Measurements from ENCODE around the gene PRDM2.

Gene PRDM2

DNA sequence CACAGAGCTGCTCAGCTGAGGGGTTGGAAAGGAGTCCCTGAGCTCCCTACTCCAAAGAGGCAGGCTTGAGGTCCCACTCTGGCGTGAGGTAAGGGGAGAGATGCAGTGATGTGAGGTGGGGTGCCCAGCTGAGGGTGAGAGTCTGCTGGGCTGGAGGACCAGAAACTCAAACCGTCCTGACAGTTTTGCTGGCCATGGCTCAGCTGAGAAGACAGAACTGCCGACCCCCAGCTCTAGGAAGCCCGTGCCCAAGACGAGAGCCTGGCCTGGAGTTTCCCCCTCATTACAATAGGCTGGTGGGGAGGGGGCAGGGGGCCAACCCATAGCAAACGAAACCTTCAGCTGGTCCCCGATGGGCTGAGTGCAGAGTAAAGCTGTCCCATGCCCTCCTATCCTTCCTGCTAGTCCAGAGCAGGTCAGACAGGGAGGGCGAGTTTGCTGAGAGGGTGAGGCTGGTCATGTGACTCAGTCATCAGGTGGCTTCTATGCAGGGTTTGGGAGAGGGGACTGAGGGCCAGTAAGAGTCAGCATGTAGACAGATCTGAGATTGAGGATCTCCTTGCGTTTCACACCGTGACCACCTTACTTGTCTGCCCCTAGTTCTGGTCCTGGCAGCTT lies 129.3 kb downstream of the PRDM2 start:
- no peak for FAIRE-seq

DNA sequence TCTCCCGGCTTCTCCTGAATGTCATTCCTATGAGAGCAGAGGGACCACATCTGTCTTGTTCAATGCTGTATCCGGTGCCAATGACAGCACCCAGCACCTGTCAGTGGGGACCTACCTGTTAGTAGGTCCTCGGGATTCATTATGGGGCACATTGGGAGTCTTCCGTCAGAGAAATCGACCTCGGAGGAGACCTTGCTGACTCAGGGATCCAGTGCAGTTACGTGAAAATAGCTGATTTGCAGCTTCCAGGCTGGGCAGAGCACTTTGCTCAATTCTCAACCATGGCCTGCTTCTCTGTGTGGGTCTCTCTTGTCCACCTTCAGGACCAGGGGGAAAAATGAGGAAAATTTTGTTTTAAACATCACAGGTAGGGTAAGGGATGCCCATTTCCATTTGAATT lies 130.2 kb downstream of the PRDM2 start:
- DNase-seq (ENCODE audit: extremely low spot score, insufficient read length, low read depth) (no peak), FAIRE-seq (no peak)

More for the DNA sequence above, 129.3 kb downstream of the PRDM2 start:
- DNase-seq (ENCODE audit: extremely low spot score, insufficient read length, low read depth) = no peak

DNA sequence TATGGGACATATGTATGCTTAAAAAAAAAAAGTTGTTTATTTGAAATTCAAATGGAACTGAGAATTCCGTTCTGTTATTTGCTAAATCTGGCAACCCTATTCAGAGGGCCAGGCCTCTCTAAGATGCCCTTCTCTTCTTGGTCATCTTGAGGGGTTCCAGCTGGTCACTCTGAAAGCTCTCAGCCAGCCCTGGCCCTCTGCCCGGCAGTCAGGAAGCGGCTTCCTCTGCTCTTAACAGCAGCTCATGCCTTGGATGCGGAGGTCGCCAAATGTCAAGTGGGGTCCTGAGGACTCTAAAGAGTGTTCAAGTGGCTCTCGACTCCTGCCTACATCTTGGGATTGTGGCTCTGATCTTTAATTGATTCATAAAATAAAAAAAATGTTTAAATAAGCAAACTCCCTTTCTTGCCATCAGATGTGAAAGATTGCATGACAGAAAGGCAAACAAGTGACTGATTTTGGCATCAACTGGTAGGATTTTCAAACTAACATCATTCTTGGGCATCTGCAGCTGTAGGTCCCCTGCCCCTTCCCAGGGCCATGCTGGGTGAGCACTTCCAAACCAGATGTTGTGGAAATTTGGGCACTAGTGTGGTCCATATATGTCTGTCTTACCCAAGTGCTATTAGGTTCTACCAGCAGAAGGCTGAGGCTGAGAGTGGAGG lies 130.8 kb downstream of the PRDM2 start:
- no peak for FAIRE-seq
- DNase-seq (ENCODE audit: extremely low spot score, insufficient read length, low read depth) = no peak

DNA sequence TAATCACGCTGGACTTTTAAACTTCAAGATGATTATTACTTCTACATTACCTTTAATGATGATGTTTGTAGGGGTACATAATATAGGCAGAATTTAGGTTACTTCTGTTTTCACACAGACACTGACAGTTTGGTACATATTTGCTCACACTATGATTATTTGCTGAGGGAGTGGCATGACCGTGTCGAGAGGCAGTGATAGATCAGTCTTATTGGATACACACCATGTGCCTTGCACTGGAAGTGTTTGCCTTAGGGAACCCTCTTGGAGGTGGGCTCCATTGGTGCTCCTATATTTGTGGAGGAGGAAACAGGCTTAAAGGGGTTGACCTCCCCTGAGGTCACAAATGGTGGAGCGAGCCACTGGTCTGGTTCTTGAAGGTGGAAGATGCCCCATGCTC lies 132.1 kb downstream of the PRDM2 start:
- no peak for FAIRE-seq
- no peak for DNase-seq (ENCODE audit: extremely low spot score, insufficient read length, low read depth)

DNA sequence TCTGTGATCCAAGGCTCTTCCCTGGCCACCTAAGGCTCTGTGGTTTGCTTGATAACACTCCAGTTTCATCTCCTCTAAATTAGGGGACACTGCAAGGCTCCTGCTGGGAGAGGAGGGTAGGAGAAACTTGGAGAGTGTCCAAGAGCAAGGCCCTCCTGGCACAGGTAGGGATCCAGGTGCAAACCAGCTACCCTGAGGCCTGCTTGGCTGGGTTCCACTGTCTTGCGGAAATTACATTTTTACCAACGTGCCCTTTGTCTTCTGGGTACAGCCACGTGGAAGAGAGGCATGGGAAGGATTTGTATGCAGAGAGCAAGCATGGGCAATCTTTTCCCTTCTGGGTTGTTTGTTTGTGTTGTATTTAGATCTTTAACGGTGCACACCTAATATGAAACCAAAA lies 132.5 kb downstream of the PRDM2 start:
- no peak for FAIRE-seq
- no peak for DNase-seq (ENCODE audit: extremely low spot score, insufficient read length, low read depth)

DNA sequence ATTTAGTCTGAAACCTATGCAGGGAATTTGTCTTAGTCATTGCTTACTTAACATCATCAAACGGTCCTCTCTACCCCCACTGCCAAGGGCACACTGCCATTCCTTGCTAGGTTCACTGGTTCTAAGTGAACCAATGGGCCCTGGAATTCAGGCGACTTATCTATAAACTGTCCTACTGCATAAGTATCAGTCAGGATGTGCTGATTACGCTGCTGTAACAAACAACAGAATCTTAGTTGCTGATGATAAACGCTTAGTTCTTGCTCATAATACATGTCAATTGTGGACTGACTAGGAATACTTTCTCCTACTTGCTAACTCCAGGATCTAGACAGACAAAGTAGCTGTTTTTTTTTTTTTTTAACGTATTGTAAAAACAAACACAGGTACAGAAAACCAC lies 136.1 kb downstream of the PRDM2 start:
- no peak for FAIRE-seq
- DNase-seq (ENCODE audit: extremely low spot score, insufficient read length, low read depth) = no peak

DNA sequence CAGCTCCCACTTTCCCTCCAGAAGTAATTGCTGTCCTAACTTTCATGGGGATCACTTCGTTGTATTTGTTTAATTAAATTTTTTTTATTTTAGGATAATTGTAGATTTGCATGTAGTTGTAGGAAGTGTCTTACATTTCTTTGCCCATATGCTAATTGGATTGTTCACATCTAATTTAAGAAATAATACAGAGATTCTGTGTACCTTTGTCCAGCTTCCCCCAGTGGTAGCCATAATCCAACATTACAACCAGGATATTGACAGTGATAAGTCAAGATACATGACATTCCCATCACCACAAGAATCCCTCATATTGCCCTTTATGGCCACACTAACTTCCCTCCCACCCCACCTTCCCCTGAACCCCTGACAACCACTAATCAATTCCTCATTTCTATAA lies 136.6 kb downstream of the PRDM2 start:
- DNase-seq (ENCODE audit: extremely low spot score, insufficient read length, low read depth) (no peak), FAIRE-seq (no peak)

DNA sequence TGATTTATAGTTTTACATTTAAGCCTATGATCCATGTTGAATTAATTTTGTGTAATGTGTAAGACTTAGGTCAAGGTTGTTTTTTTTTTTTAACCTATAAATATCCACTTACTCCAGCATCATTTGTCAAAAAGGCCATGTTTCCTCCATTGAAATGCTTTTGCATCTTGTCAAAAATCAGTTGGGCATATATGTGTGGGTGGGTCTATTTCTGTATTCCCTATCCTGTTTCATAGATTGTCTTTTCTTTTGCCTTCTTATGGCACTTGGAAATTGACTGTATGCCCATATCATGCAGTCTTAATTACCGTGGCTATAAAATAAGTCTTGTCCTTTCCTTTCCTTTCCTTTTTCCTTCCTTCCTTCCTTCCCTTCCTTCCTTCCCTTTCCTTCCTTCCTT lies 138.2 kb downstream of the PRDM2 start:
- FAIRE-seq = no peak
- DNase-seq (ENCODE audit: extremely low spot score, insufficient read length, low read depth) = no peak

DNA sequence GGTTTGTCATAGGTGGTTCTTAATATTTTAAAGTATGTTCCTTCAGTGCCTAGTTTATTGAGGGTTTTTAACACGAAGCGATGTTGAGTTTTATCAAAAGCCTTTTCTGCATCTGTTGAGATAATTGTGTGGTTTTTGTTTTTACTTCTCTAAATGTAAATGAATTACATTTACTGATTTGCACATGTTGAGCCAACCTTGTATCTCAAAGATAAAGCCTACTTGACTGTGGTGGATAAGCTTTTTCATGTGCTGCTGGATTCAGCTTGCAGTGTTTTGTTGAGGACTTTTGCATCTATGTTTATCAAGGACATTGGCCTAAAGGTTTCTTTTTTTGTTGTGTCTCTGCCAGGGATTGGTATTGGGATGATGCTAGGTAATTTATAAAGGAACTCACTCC lies 142.5 kb downstream of the PRDM2 start:
- no peak for FAIRE-seq
- no peak for DNase-seq (ENCODE audit: extremely low spot score, insufficient read length, low read depth)

DNA sequence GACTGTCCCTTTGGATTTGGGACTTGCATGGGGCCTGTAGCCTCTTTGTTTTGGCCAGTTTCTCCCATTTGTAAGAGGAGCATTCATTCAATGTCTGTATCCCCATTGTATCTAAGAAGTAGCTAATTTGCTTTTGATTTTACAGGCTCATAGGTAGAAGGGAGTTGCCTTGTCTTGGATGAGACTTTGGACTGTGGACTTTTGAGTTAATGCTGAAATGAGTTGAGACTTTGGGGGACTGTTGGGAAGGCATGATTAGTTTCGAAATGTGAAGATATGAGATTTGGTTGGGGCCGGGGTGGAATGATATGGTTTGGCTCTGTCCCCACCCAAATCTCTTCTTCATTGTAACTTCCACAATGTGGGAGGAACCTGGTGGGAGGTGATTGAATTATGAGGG lies 151.7 kb downstream of the PRDM2 start:
- no peak for DNase-seq (ENCODE audit: extremely low spot score, insufficient read length, low read depth)
- FAIRE-seq = no peak

DNA sequence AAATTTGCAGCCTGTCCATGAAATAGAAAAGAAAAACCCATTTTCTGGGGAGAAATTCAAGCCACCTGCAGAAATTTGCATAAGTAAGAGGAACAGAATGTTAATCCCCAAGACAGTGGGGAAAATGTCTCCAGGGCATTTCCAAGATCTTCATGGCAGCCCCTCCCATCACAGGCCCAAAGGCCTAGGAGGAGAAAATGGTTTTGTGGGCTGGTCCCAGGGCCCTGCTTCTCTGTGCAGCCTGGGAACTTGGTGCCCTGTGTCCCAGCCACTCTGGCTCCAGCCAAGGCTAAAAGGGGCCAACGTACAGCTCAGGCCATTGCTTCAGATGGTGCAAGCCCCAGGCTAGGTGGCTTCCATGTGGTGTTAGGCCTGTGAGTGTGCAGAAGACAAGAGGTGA lies 155.6 kb downstream of the PRDM2 start:
- DNase-seq (ENCODE audit: extremely low spot score, insufficient read length, low read depth) (no peak), FAIRE-seq (no peak)

DNA sequence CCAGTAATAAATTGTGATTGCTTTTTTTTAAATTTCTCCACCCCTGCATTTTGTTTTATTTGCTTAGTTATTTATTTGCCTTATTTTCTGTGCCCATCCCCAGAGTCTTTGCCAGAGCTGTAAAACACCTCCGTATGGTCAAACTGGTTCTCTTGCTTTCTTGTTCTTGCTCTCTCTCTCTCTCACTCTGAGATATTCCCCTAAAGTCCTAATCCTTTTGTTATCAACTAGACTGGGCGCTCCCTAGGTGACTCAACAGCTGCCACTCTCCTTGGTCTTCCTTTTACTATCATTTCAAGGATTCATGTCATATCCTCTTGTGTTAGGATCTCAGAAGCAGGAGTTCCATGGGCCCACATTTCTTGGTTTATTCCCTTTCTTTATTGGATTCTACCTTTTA lies 160.0 kb downstream of the PRDM2 start:
- DNase-seq (ENCODE audit: extremely low spot score, insufficient read length, low read depth) (no peak), FAIRE-seq (no peak)

DNA sequence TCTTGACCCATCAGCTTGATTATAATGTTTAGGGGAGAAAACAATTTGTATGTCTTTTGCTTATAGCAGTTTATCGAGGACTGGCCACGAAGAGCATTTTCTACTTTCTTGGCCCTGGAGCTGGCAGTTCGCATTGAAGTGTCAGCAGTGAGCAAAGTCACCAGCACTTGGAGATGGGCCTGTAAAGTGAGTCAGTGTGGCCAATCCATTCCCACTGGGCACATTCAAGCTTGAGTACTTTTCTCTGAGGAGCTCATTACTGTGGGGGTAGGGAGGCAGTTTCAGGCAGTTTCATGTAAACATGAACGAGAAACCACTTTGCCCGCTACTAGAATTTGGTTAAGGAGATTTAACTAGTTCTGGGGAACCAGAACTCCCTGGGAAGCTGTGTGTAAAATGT lies 164.8 kb downstream of the PRDM2 start:
- DNase-seq (ENCODE audit: extremely low spot score, insufficient read length, low read depth) = no peak
- no peak for FAIRE-seq

DNA sequence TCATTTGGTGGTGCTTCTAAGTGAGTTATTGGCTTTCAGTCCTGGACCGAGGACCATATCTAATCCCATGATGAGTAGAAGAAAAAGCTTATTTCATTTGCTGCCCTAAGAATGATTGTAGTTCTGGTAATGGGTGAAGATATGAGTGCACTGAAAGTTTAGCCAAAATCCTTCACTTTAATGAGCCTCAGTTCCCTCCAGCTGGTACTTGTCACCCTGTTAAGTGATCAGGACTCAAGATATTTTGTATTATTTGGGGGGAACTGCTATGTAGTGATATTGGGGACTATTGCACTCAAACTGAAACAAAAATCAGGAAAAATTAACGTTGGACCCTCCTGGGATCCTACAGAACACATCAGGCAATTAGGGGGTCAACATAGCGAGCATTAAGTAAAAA lies 165.9 kb downstream of the PRDM2 start:
- FAIRE-seq (no peak), DNase-seq (ENCODE audit: extremely low spot score, insufficient read length, low read depth) (no peak)

DNA sequence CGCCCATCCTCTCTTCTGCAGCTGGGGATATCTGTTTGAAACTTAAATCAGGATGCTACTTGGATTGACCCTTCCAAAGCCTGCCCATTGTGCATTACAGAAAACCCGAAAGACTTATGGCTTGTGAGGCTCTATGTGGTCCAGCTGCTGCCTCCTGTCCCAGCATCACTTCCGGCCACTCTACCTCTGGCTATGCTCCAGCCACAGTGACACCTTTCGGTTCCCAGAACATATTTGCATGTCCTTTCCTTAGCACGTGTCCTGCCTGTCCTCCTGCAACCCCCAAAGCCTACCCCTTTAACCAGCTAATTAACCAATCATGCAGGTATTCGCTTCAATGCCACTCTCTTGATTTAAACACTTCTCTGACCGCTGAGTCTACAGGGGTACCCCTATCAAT lies 167.6 kb downstream of the PRDM2 start:
- no peak for FAIRE-seq
- DNase-seq (ENCODE audit: extremely low spot score, insufficient read length, low read depth) = no peak

DNA sequence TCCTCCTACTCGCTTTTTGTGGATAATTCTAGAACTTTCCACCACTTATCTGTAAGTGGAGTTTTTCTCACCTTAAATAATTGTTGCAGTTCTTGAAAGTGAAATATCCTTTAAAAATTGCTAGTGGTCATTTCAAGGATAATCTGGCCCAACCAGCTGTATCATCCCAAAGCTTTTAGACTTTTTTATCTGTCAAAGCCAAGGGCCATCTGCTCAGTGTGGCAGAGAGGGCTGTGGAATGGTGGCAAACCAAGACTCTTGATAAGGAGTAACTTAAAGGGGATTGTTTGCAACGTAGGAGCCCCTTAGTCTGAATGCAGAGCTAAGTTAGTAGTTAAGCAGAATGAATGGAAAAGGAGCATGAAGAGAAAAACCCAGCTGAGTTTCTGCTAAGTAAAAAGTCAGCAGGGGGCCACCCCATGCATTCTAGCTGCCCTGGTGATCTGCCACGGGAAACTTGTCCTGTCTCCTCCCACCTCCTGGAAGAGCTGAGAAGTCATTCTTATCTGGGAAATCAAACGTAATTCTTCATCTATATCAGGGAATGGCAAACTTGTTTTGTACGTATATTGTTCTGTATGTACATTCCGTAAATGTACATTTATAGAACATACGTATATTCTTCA lies 169.3 kb downstream of the PRDM2 start:
- FAIRE-seq (no peak), DNase-seq (ENCODE audit: extremely low spot score, insufficient read length, low read depth) (no peak)

DNA sequence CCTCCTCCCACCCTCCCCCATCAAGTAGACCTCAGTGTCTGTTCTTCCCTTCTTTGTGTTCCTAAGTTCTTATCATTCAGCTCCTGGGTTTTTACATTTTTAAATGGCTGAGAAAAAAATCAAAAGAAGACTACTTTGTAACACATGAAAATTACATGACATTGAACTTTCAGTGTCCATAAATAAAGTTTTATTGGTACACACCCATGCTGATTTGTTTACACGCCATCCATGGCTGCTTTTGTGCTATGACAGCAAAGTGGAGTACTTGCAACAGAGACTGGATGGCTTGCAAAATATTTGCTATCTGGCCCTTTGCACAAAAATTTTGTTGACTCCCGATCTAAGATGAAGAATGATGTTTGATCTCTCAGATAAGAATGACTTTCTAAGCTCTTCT lies 171.4 kb downstream of the PRDM2 start:
- FAIRE-seq = no peak
- DNase-seq (ENCODE audit: extremely low spot score, insufficient read length, low read depth) = no peak

DNA sequence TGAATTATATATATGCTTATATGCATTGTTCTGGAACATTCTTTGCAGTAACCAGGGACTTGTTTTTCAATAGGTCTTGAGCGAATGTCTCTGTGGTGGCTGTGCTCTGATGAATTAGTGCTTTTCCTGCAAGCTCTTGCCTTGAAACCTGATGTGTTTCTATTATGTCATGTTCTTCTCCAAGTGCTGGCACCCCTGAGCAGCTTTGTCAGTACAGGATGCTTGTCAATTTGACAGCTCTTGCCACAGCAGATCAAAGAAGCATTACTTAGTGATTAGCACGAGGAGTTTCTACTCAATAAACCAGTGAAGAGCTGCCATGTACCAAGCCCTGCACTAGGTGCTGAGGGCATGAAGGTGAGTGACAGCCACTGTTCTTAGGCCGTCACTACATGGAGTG lies 171.9 kb downstream of the PRDM2 start:
- FAIRE-seq (no peak), DNase-seq (ENCODE audit: extremely low spot score, insufficient read length, low read depth) (no peak)

DNA sequence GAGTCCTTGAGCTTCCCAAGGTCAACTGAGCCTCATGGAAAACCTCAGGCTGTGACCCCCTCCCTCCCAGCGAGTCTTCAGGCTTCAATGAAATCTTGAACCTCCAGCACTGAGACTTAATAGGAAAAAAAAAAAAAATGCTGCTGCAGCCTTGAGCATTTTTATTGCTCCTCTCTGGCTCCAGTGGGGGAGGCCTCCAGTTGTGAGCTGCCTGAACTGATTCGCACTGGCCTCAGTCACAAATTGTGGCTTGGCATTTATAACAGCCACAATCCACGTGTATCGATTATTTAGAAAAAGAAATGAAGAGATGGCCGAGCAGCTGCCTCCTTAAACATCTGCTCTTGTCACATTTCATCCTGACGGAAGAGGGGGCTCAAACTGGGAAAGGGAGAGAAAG lies 173.0 kb downstream of the PRDM2 start:
- no peak for FAIRE-seq
- DNase-seq (ENCODE audit: extremely low spot score, insufficient read length, low read depth) = no peak
